ENCODE results near the gene SLC35F3.

GRCh38 chr1:234327577-234328164 is 423.2 kb downstream of the SLC35F3 start:
- no peak for TF ChIP-seq POLR2A (IDR thresholded peaks at IDR 0.05)
- TF ChIP-seq, protein P1, sequence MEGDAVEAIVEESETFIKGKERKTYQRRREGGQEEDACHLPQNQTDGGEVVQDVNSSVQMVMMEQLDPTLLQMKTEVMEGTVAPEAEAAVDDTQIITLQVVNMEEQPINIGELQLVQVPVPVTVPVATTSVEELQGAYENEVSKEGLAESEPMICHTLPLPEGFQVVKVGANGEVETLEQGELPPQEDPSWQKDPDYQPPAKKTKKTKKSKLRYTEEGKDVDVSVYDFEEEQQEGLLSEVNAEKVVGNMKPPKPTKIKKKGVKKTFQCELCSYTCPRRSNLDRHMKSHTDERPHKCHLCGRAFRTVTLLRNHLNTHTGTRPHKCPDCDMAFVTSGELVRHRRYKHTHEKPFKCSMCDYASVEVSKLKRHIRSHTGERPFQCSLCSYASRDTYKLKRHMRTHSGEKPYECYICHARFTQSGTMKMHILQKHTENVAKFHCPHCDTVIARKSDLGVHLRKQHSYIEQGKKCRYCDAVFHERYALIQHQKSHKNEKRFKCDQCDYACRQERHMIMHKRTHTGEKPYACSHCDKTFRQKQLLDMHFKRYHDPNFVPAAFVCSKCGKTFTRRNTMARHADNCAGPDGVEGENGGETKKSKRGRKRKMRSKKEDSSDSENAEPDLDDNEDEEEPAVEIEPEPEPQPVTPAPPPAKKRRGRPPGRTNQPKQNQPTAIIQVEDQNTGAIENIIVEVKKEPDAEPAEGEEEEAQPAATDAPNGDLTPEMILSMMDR (IDR thresholded peaks at IDR 0.05 in 4 of 5, conservative IDR thresholded peaks at IDR 0.05 in 1 of 5) = no peak
